Type B pancreatic cell (in vitro differentiated cells): ENCODE results near the gene RARRES2. TPM values are rescaled to one million over a fixed set of nuclear protein-coding genes. Genes with fewer than 3 reads are reported as not detected.
"Not testable (repeated sequence)": the region's sequence is repeated elsewhere in the genome, so short reads cannot be mapped to it uniquely, and the experiment has no call there.

Experiments
- DNase-seq: peaks from one replicate; pipeline ENCODE4 v3.0.0; 2021; ENCODE audit warnings: mixed read lengths; ENCODE audit not compliant: unreplicated experiment; ENCODE audit errors: extremely low spot score
- H3K27ac Mint-ChIP-seq: 2 replicates; pipeline ENCODE4 v1.8.0; 2021; ENCODE audit warnings: mild to moderate bottlenecking, mixed read lengths
- H3K27me3 Mint-ChIP-seq: 2 replicates; pipeline ENCODE4 v1.8.0; 2021; ENCODE audit warnings: mixed read lengths
- H3K36me3 Mint-ChIP-seq: 2 replicates; pipeline ENCODE4 v1.8.0; 2021; ENCODE audit warnings: mixed read lengths
- H3K4me1 Mint-ChIP-seq: one replicate; pipeline ENCODE4 v1.8.0; 2021; ENCODE audit warnings: mixed read lengths; ENCODE audit not compliant: unreplicated experiment
- H3K4me3 Mint-ChIP-seq: 2 replicates; pipeline ENCODE4 v1.8.0; 2021; ENCODE audit warnings: mild to moderate bottlenecking, mixed read lengths
- H3K9me3 Mint-ChIP-seq: 2 replicates; pipeline ENCODE4 v1.8.0; 2021; ENCODE audit warnings: mixed read lengths
- total RNA-seq: library from RNA; stranded (reverse); gene quantifications from 2 replicates; pipeline ENCODE4 v1.2.1, GENCODE V29; 2021; ENCODE audit warnings: low replicate concordance
- TF ChIP-seq, protein P1 (sequence below): fragments of 200-600 bp; sonication (generic); conservative IDR thresholded peaks from 2 replicates; pipeline ENCODE4 v1.5.0; 2021; ENCODE audit warnings: antibody characterized with exemption, mild to moderate bottlenecking

The RARRES2 gene
- total RNA-seq, 1 donor from 2014 or later: 109 TPM

GRCh38 chr7:150323682-150324372 is 17.6 kb downstream of the RARRES2 start:
- DNase-seq: no peak
- no peaks in the 10 kb centered on the region for H3K27me3 Mint-ChIP-seq
- TF ChIP-seq, protein P1, sequence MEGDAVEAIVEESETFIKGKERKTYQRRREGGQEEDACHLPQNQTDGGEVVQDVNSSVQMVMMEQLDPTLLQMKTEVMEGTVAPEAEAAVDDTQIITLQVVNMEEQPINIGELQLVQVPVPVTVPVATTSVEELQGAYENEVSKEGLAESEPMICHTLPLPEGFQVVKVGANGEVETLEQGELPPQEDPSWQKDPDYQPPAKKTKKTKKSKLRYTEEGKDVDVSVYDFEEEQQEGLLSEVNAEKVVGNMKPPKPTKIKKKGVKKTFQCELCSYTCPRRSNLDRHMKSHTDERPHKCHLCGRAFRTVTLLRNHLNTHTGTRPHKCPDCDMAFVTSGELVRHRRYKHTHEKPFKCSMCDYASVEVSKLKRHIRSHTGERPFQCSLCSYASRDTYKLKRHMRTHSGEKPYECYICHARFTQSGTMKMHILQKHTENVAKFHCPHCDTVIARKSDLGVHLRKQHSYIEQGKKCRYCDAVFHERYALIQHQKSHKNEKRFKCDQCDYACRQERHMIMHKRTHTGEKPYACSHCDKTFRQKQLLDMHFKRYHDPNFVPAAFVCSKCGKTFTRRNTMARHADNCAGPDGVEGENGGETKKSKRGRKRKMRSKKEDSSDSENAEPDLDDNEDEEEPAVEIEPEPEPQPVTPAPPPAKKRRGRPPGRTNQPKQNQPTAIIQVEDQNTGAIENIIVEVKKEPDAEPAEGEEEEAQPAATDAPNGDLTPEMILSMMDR: no peak
- peak overlapping the region; percentile 96 for H3K27ac Mint-ChIP-seq
- no peaks in the 10 kb centered on the region for H3K9me3 Mint-ChIP-seq
- peaks cover 12% of the 10 kb centered on the region for H3K36me3 Mint-ChIP-seq
- peak overlapping the region; percentile 97 for H3K4me3 Mint-ChIP-seq
- peaks cover 25% of the 10 kb centered on the region for H3K4me1 Mint-ChIP-seq

DNA sequence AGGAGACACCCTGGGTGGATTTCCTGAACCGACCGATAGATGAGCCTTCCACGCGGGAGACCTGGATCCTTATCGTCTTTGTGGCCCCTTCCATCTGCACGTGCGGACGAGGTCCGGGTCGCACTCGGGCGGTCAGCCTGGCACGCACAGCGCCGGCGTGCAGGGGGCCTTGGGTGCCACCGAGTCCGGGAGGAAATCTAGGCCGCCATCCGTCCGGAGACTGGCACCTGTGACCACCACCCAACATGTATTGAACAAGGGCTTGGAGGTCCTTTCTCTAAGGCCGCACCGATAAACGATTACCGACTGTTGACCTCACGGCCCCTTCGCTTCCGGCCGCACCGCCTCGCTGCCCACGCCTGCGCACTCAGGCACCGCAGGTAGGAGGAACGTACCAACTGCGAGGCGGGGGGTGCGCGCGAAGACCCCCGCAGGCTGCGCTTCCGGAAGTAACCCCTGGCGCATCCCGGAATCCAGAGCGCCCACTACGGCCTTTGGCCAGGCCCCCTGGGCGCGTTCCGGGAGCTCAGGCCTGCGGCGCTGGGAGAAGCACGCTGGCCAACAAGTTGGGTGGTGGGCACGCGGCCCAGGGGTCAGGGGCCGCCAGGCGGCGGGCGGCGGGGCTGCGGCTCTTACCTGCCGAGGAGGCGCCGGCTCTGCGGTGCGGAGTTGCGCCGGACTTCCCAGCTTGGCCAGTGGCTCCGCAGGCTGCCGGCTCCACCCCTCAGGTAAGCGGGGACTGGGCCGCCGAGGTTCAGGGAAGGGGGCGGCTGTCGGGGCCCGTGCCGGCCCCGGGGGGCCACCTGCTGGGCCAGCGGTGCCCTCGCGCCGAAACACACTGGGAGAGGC is 18.4 kb downstream of the RARRES2 start, which contains the start of the genes ACTR3C and LRRC61:
TSS of gene ACTR3C (minus strand) at position 713 of the 849 bp plus-strand sequence. CDS start 28,249 bp downstream, outside the sequence.
TSS of gene LRRC61 (plus strand) at position 523 of the 849 bp plus-strand sequence. CDS start 13,507 bp downstream, outside the sequence.
- H3K27ac Mint-ChIP-seq: peak within 1 kb of the TSS; percentile 96
- peaks cover 12% of the 10 kb centered on the region for H3K36me3 Mint-ChIP-seq
- H3K4me3 Mint-ChIP-seq: peak within 1 kb of the TSS; percentile 97
- no peaks in the 10 kb centered on the region for H3K9me3 Mint-ChIP-seq
- TF ChIP-seq, protein P1: peak; percentile 45
- H3K4me1 Mint-ChIP-seq: peaks cover 25% of the 10 kb centered on the region
- peak; percentile 73 for DNase-seq
- no peaks in the 10 kb centered on the region for H3K27me3 Mint-ChIP-seq

- Mint-ChIP-seq H3K4me3 (peak overlapping the region; percentile 89), H3K9me3 (no peaks in the 10 kb centered on the region), H3K36me3 (peaks cover 12% of the 10 kb centered on the region), H3K27ac (peak overlapping the region; percentile 91), H3K27me3 (no peaks in the 10 kb centered on the region), H3K4me1 (peaks cover 25% of the 10 kb centered on the region)
- DNase-seq: no peak
- TF ChIP-seq, protein P1: no peak
These were observed 19.2 kb downstream of the RARRES2 start for GRCh38 chr7:150322114-150322832.

DNA sequence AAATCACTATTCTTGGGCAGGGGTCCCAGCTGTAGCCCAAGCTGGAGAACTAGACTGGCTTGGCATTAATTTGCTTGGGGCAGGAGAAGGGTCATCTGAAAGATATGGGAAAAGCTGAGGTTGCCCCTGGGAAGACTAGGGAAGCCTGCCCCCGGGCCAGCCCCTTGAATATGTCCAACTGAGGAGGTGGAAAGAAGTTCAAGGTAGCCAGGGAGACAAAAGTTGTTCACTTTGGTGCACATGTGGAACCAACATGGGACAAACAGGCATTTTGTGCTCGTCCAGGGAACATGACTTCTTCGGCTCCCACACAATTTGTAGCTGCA is 19.7 kb downstream of the RARRES2 start:
- H3K4me1 Mint-ChIP-seq: peaks cover 25% of the 10 kb centered on the region
- H3K4me3 Mint-ChIP-seq: peak overlapping the region; percentile 89
- H3K27me3 Mint-ChIP-seq: no peaks in the 10 kb centered on the region
- no peak for DNase-seq
- TF ChIP-seq, protein P1: no peak
- peaks cover 8% of the 10 kb centered on the region for H3K36me3 Mint-ChIP-seq
- no peaks in the 10 kb centered on the region for H3K9me3 Mint-ChIP-seq
- peak overlapping the region; percentile 91 for H3K27ac Mint-ChIP-seq

- H3K36me3 Mint-ChIP-seq: peaks cover 4% of the 10 kb centered on the region
- TF ChIP-seq, protein P1: no peak
- H3K9me3 Mint-ChIP-seq: no peaks in the 10 kb centered on the region
- DNase-seq: no peak
- H3K4me3 Mint-ChIP-seq: no peak overlapping the region
- H3K27ac Mint-ChIP-seq: no peak overlapping the region
- H3K27me3 Mint-ChIP-seq: no peaks in the 10 kb centered on the region
- peaks cover 17% of the 10 kb centered on the region for H3K4me1 Mint-ChIP-seq
These were observed 23.5 kb downstream of the RARRES2 start for GRCh38 chr7:150317748-150318444.

GRCh38 chr7:150316987-150317386 is 24.4 kb downstream of the RARRES2 start:
- H3K36me3 Mint-ChIP-seq, H3K27me3 Mint-ChIP-seq, DNase-seq, H3K4me3 Mint-ChIP-seq, H3K27ac Mint-ChIP-seq, H3K9me3 Mint-ChIP-seq: not testable (repeated sequence)
- peaks cover 15% of the 10 kb centered on the region for H3K4me1 Mint-ChIP-seq
